ENCODE measurements around the gene PPP3CA. TPM values are rescaled to one million over a fixed set of nuclear protein-coding genes. Genes with fewer than 3 reads are reported as not detected.

The PPP3CA gene
- total and polyA plus RNA-seq, 2 of the 8 experiments (the other 6 are each of a cell fraction or from before 2014, with no cell fraction given): 7.9 to 35.0 TPM

DNA sequence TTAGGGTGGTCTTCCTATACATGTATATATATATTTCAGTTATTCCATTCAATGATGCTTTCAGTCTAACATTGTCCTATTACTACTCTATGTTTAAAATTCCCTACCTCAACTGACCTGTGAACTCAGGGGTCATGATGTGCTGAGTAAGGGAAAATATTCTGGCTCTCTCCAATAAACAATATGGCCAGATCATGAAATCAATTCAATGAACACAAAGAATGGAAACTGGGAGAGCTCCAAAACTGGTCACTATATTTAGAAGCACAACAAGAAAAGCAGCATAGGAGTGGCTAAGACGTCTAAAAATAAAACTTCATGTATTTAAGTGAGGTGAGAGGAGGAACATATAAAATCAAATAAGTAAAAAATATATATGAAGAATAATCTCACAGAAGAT is 304.5 kb downstream of the PPP3CA start:
- Histone ChIP-seq H3K23me2 (ENCODE audit: low read depth, low read length) (no peaks in the 10 kb centered on the region), H4K20me1 (replicated peaks in 1 of 2; ENCODE audit: control insufficient read depth in 1 of 2, insufficient read depth in 2 of 2, low read length in 2 of 2) (no peaks in the 10 kb centered on the region), H3K14ac (ENCODE audit: insufficient read length) (no peak overlapping the region), H3K4ac (replicated peaks; ENCODE audit: insufficient read length, low read depth, low read length) (no peak overlapping the region), H2AK5ac (ENCODE audit: low read depth, low read length) (no peak overlapping the region), H3K18ac (ENCODE audit: extremely low read depth, low read length) (no peak overlapping the region), H2BK5ac (ENCODE audit: low read depth, low read length) (no peak overlapping the region), H3K4me2 (ENCODE audit: insufficient read depth in 1 of 2, low read depth in 2 of 2, low read length in 2 of 2) (no peak overlapping the region), H3K79me2 (ENCODE audit: control insufficient read depth in 1 of 2, insufficient read depth in 2 of 2, low read length in 2 of 2) (no peaks in the 10 kb centered on the region), H3K9ac (replicated peaks in 1 of 4; ENCODE audit: extremely low read depth in 1 of 4, low read depth in 3 of 4, low read length in 3 of 4) (no peak overlapping the region), H2BK12ac (ENCODE audit: low read depth, low read length) (no peak overlapping the region), H3K27me3 (replicated peaks in 1 of 4; ENCODE audit: control insufficient read depth in 3 of 4, extremely low read depth in 1 of 4, insufficient read depth in 3 of 4, low read length in 3 of 4) (no peaks in the 10 kb centered on the region; a peak in 1 of 7 replicates), H3K56ac (replicated peaks; ENCODE audit: insufficient read length, low read depth, low read length) (no peak overlapping the region), H2BK120ac (replicated peaks; ENCODE audit: low read depth, low read length) (no peak overlapping the region), H3K4me3 (ENCODE audit: extremely low read depth in 1 of 4, insufficient read depth in 2 of 4, low read depth in 3 of 4, low read length in 4 of 4) (no peak overlapping the region), H3K9me3 (ENCODE audit: insufficient read depth in 2 of 2, low read depth in 1 of 2, low read length in 1 of 2) (no peaks in the 10 kb centered on the region), H2BK20ac (ENCODE audit: low read length) (no peak overlapping the region), H4K5ac (ENCODE audit: insufficient read length, low read depth, low read length) (no peak overlapping the region), H3K79me1 (ENCODE audit: low read depth, low read length) (no peaks in the 10 kb centered on the region), H2AFZ (ENCODE audit: low read length) (no peak overlapping the region), H2BK15ac (ENCODE audit: low read length) (no peak overlapping the region), H4K8ac (ENCODE audit: extremely low read depth, insufficient read depth, low read length) (no peak overlapping the region), H3K36me3 (ENCODE audit: control insufficient read depth in 2 of 4, insufficient read depth in 4 of 4, low read length in 3 of 4) (peaks cover 0 to 4% (median 0%) of the 10 kb centered on the region in 4 experiments; a peak in 3 of 8 replicates), H3K23ac (ENCODE audit: insufficient read length) (no peak overlapping the region), H3K4me1 (replicated peaks in 1 of 4; ENCODE audit: control insufficient read depth in 3 of 4, insufficient read depth in 4 of 4, low read length in 3 of 4) (peaks cover 0 to 7% (median 3%) of the 10 kb centered on the region in 4 experiments; a peak in 2 of 7 replicates), H3K27ac (ENCODE audit: low read depth, low read length) (no peak overlapping the region), H4K91ac (replicated peaks; ENCODE audit: insufficient read length, low read length) (no peak overlapping the region)
- TF ChIP-seq MAFK (IDR thresholded peaks at IDR 0.05; ENCODE audit: low read depth, low read length): peak; percentile 39
- TF ChIP-seq, protein P1, sequence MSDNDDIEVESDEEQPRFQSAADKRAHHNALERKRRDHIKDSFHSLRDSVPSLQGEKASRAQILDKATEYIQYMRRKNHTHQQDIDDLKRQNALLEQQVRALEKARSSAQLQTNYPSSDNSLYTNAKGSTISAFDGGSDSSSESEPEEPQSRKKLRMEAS (IDR thresholded peaks at IDR 0.05): no peak
- WGBS, 2 experiments (ENCODE audit: extremely low coverage in 1 of 2, insufficient coverage in 1 of 2, insufficient read length in 1 of 2, insufficient replicate concordance in 2 of 2, low coverage in 1 of 2, low lambda C conversion rate in 2 of 2, missing lambda C conversion rate in 1 of 2): 77% methylated on average over 1 of the region's 1 CpG; no CpG with 5 or more reads in 1 of the 2 experiments
- FAIRE-seq: no peak
- no peak for DNase-seq (ENCODE audit: low read depth in 1 of 2, low spot score in 2 of 2)
- POLR2A ChIA-PET (ENCODE audit: partially characterized antibody): interaction anchor here (1.2 kb wide), 1 partner anchor 7 kb away, joined by 4 read pairs; no protein-coding TSS in a partner anchor
- CTCF ChIA-PET (ENCODE audit: partially characterized antibody): interaction anchor here (2.2 to 2.5 kb wide), 2 partner anchors 8 kb away, joined by 8 to 9 read pairs; no protein-coding TSS in a partner anchor

Data from H1 (cell line).